IMR-90 (cell line): ENCODE measurements around the gene CHRNB1. TPM values are rescaled to one million over a fixed set of nuclear protein-coding genes. Genes with fewer than 3 reads are reported as not detected.
A peak's percentile ranks its signal among the peaks of the same experiment; 100 is the strongest.

ENCODE experiments used
- ATAC-seq: fragments of 200-7000 bp; cut with Tn5 transposase; 2 replicates; pipeline ENCODE4 v1.9.1; 2020; ENCODE audit warnings: low read depth, mild to moderate bottlenecking, moderate library complexity
- BruUV-seq: library from RNA; stranded (reverse); fragments of 400-500 nt; replicated peaks from 2 replicates; lab custom pipeline; 2021; lab: Mats Ljungman, UMichigan
- CTCF ChIA-PET: fragments of 300-600 bp; formaldehyde crosslinking; extraction: SDS; loops from one replicate; lab custom pipeline; 2021; ENCODE audit warnings: antibody characterized with exemption; lab: Yijun Ruan, JAX
- POLR2A ChIA-PET: fragments of 300-600 bp; sonication (Branson Sonifier 250); formaldehyde crosslinking; loops from one replicate; lab custom pipeline; 2022; ENCODE audit warnings: antibody characterized with exemption; ENCODE audit not compliant: unreplicated experiment; lab: Charles Lee
- DNase-seq: peaks from one replicate; pipeline ENCODE4 v3.0.0; 2013
- H2AFZ ChIP-seq: replicated peaks from 2 replicates; pipeline ENCODE3; 2013; ENCODE audit warnings: low read length, mild to moderate bottlenecking; ENCODE audit not compliant: poor library complexity
- H2AK5ac ChIP-seq: 2 replicates; pipeline ENCODE4 v1.6.1; 2013; ENCODE audit warnings: low read depth, low read length, inconsistent platforms
- H2AK9ac ChIP-seq: replicated peaks from 2 replicates; pipeline ENCODE3; 2013; ENCODE audit warnings: mild to moderate bottlenecking, low read depth, low read length, moderate library complexity; ENCODE audit not compliant: poor library complexity
- H2BK120ac ChIP-seq: 2 replicates; pipeline ENCODE4 v1.6.1; 2013; ENCODE audit warnings: low read depth, low read length, inconsistent platforms
- H2BK15ac ChIP-seq: 3 replicates; pipeline ENCODE4 v1.6.1; 2013; ENCODE audit warnings: low read depth, low read length, inconsistent platforms
- H2BK20ac ChIP-seq: 2 replicates; pipeline ENCODE4 v1.6.1; 2013; ENCODE audit warnings: low read depth, mild to moderate bottlenecking, inconsistent platforms, low read length, moderate library complexity
- H2BK5ac ChIP-seq: 2 replicates; pipeline ENCODE4 v1.6.1; 2013; ENCODE audit warnings: mild to moderate bottlenecking, low read depth, low read length, inconsistent platforms; ENCODE audit not compliant: poor library complexity, severe bottlenecking
- H3K14ac ChIP-seq: replicated peaks from 2 replicates; pipeline ENCODE4 v1.6.1; 2013; ENCODE audit warnings: low read depth, low read length, inconsistent platforms
- H3K18ac ChIP-seq: 2 replicates; pipeline ENCODE4 v1.6.1; 2013; ENCODE audit warnings: low read depth, low read length, control low read depth
- H3K23ac ChIP-seq: 2 replicates; pipeline ENCODE4 v1.6.1; 2013; ENCODE audit warnings: low read depth, low read length, inconsistent platforms
- H3K27ac ChIP-seq: 2 replicates; pipeline ENCODE4 v1.5.1; 2013; ENCODE audit warnings: mild to moderate bottlenecking, control low read depth, low read length; ENCODE audit not compliant: insufficient read depth
- H3K27me3 ChIP-seq: 2 replicates; pipeline ENCODE4 v1.6.1; 2013; ENCODE audit warnings: low read length; ENCODE audit not compliant: control insufficient read depth, insufficient read depth
- H3K36me3 ChIP-seq: 2 replicates; pipeline ENCODE4 v1.6.1; 2013; ENCODE audit warnings: low read length, mixed read lengths; ENCODE audit not compliant: control insufficient read depth, insufficient read depth
- H3K4ac ChIP-seq: 2 replicates; pipeline ENCODE4 v1.6.1; 2013; ENCODE audit warnings: low read depth, low read length, inconsistent platforms
- H3K4me1 ChIP-seq: 2 replicates; pipeline ENCODE4 v1.6.1; 2013; ENCODE audit warnings: low read length, mixed read lengths; ENCODE audit not compliant: control insufficient read depth, insufficient read depth
- H3K4me2 ChIP-seq: 2 replicates; pipeline ENCODE4 v1.6.1; 2013; ENCODE audit warnings: low read depth, mild to moderate bottlenecking, control low read depth, low read length, moderate library complexity
- H3K4me3 ChIP-seq: 2 replicates; pipeline ENCODE4 v1.5.1; 2013; ENCODE audit warnings: low read depth, mild to moderate bottlenecking, control low read depth, low read length, moderate library complexity; ENCODE audit not compliant: insufficient read depth
- H3K56ac ChIP-seq: 2 replicates; pipeline ENCODE4 v1.6.1; 2013; ENCODE audit warnings: low read length, inconsistent platforms; ENCODE audit not compliant: insufficient read depth; ENCODE audit errors: extremely low read depth
- H3K79me1 ChIP-seq, 2 experiments: 2 replicates each; pipeline ENCODE4 v1.6.1; 2013; ENCODE audit warnings: low read length in 2 of 2, inconsistent platforms in 1 of 2, low read depth in 1 of 2
- H3K9ac ChIP-seq: 2 replicates; pipeline ENCODE4 v1.6.1; 2013; ENCODE audit warnings: low read depth, low read length, control low read depth
- H3K9me1 ChIP-seq: 2 replicates; pipeline ENCODE4 v1.6.1; 2013; ENCODE audit warnings: low read length, inconsistent platforms; ENCODE audit not compliant: insufficient read depth
- H3K9me3 ChIP-seq: 2 replicates; pipeline ENCODE4 v1.6.1; 2013; ENCODE audit warnings: low read length; ENCODE audit not compliant: control insufficient read depth, insufficient read depth
- H4K20me1 ChIP-seq: 2 replicates; pipeline ENCODE4 v1.6.1; 2013; ENCODE audit warnings: low read length, inconsistent platforms; ENCODE audit not compliant: insufficient read depth
- H4K5ac ChIP-seq: 2 replicates; pipeline ENCODE4 v1.6.1; 2013; ENCODE audit warnings: mild to moderate bottlenecking, low read depth, low read length, control low read depth
- H4K8ac ChIP-seq, 2 experiments: 2 replicates each; pipeline ENCODE4 v1.6.1; 2013; ENCODE audit warnings: low read depth in 2 of 2, low read length in 2 of 2, control low read depth in 1 of 2, inconsistent platforms in 1 of 2
- H4K91ac ChIP-seq: 2 replicates; pipeline ENCODE4 v1.6.1; 2013; ENCODE audit warnings: low read depth, low read length, inconsistent platforms; ENCODE audit not compliant: insufficient read depth
- BHLHE40 ChIP-seq: fragments of 150-350 bp; IDR thresholded peaks from 2 replicates; pipeline ENCODE4 v1.6.1; 2016; ENCODE audit warnings: mild to moderate bottlenecking, low read depth, low read length
- CEBPB ChIP-seq: IDR thresholded peaks from 2 replicates; pipeline ENCODE4 v1.6.1; 2012; ENCODE audit warnings: low read depth, low read length, improper control_type of control experiment
- CHD1 ChIP-seq: IDR thresholded peaks from 2 replicates; pipeline ENCODE4 v1.6.1; 2012; ENCODE audit warnings: low read depth, low read length, improper control_type of control experiment
- FOS ChIP-seq: fragments of 150-350 bp; IDR thresholded peaks from 2 replicates; pipeline ENCODE4 v1.6.1; 2016; ENCODE audit warnings: low read depth, low read length
- MAFK ChIP-seq: IDR thresholded peaks from 2 replicates; pipeline ENCODE4 v1.6.1; 2012; ENCODE audit warnings: low read depth, low read length, improper control_type of control experiment
- MAZ ChIP-seq: IDR thresholded peaks from 2 replicates; pipeline ENCODE4 v1.6.1; 2012; ENCODE audit warnings: low read depth, mild to moderate bottlenecking, low read length, improper control_type of control experiment, moderate library complexity, borderline replicate concordance
- NFE2L2 ChIP-seq: fragments of 150-350 bp; IDR thresholded peaks from 2 replicates; pipeline ENCODE4 v1.6.1; 2016; ENCODE audit warnings: low read depth, mild to moderate bottlenecking, low read length
- POLR2A ChIP-seq: IDR thresholded peaks from 2 replicates; pipeline ENCODE4 v1.6.1; 2012; ENCODE audit warnings: mild to moderate bottlenecking, low read depth, low read length
- RAD21 ChIP-seq: IDR thresholded peaks from 2 replicates; pipeline ENCODE4 v1.6.1; 2012; ENCODE audit warnings: low read length, improper control_type of control experiment
- RCOR1 ChIP-seq: IDR thresholded peaks from 2 replicates; pipeline ENCODE4 v1.6.1; 2012; ENCODE audit warnings: mild to moderate bottlenecking, low read length, improper control_type of control experiment; ENCODE audit not compliant: insufficient replicate concordance
- RFX5 ChIP-seq: IDR thresholded peaks from 2 replicates; pipeline ENCODE4 v1.8.0; 2012; ENCODE audit warnings: low read depth, mild to moderate bottlenecking, low read length, moderate library complexity
- SMC3 ChIP-seq: fragments of 150-350 bp; IDR thresholded peaks from 2 replicates; pipeline ENCODE4 v1.6.1; 2016; ENCODE audit warnings: low read depth, mild to moderate bottlenecking, antibody characterized with exemption, low read length, moderate library complexity
- WGBS, 2 experiments: methylation state at CpG; one replicate each; pipeline versions ENCODE4 v1.1.5 to v1.1.7; 2013; ENCODE audit warnings: missing lambda C conversion rate in 2 of 2; ENCODE audit not compliant: insufficient read length in 1 of 2; ENCODE audit errors: extremely low coverage in 2 of 2; 5-methylcytosine and 5-hydroxymethylcytosine counted together
- dilution Hi-C: fragments of 300-500 bp; cut with HindIII; formaldehyde crosslinking; loops from one replicate; pipeline ENCODE4 v1.14.3; 2018; ENCODE audit warnings: low sequenced_read_pairs; ENCODE audit not compliant: unreplicated experiment
- in situ Hi-C: fragments of 300-500 bp; cut with MboI; formaldehyde crosslinking; loops from 3 replicates; pipeline ENCODE4 v1.14.3; 2019; ENCODE audit warnings: low sequenced_read_pairs, inconsistent platforms, mixed read lengths
- intact Hi-C: fragments of 100-400 bp; cut with micrococcal nuclease; formaldehyde crosslinking; loops from 2 replicates; pipeline ENCODE4 v1.10.0; 2022
- polyA plus RNA-seq, 3 experiments: library from polyadenylated mRNA; depleted of rRNA; stranded (reverse); fragments of >200 nt; gene quantifications; 2 replicates each; pipeline ENCODE4 v1.2.3, GENCODE V29; 2012; ENCODE audit warnings: low replicate concordance in 1 of 3
- total RNA-seq: library from RNA; depleted of rRNA; stranded (reverse); fragments of >200 nt; gene quantifications from 2 replicates; pipeline ENCODE4 v1.2.3, GENCODE V29; 2012
- TF ChIP-seq, protein P1 (sequence below): conservative IDR thresholded peaks from 2 replicates; pipeline ENCODE4 v1.5.1; 2012; ENCODE audit warnings: mild to moderate bottlenecking, low read depth, low read length, improper control_type of control experiment
- TF ChIP-seq, protein P2 (sequence below): fragments of 150-350 bp; IDR thresholded peaks from 2 replicates; pipeline ENCODE4 v1.6.1; 2017; ENCODE audit warnings: mild to moderate bottlenecking, antibody characterized with exemption, low read length, low read depth

The CHRNB1 gene
- total and polyA plus RNA-seq, 2 of the 4 experiments (the other 2 are of a cell fraction) = 4.3 to 6.0 TPM

DNA sequence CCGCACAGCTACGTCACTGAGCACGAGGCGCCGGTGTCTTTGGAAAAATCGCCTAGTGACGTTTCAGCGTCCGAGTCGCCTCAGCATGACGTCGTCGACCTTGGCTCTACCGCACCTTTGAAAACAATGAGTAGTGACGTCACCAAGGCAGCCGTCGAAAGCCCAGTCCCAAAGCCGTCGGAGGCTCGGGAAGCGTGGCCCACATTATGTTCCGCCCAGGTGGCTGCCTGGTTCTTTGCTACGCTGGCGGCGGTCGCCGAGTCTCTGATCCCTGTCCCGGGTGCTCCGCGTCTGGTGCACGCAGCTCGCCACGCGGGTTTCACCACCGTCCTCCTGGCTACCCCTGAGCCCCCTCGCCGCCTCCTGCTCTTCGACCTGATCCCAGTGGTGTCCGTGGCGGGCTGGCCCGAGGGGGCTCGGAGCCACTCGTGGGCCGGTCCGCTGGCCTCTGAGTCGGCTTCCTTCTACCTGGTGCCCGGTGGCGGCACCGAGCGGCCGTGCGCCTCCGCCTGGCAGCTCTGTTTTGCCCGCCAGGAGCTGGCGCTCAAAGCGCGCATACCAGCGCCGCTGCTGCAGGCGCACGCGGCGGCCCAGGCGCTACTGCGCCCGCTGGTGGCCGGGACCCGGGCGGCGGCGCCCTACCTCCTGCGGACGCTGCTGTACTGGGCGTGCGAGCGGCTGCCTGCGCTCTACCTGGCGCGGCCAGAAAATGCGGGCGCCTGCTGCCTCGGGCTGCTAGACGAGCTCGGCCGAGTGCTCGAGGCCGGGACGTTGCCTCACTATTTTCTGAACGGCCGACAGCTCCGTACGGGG is 8.1 kb upstream of the CHRNB1 start:
- intact Hi-C loops (loop anchor here (1.0 to 5.0 kb wide), 4 partner anchors 32 to 125 kb away; partner anchors contain the start of genes KCTD11, SENP3 and TMEM256), in situ Hi-C loops (no loop called here), dilution Hi-C loops (no loop called here)
- H3K23ac ChIP-seq = no peak overlapping the region; the same call in 1 of the 2 replicates
- peak overlapping the region; percentile 35 for H3K4me3 ChIP-seq
- H4K8ac ChIP-seq = peak overlapping the region; percentile 11 to 66; a peak in 2 of 4 replicates
- H4K5ac ChIP-seq = no peak overlapping the region; the same call in 1 of the 2 replicates
- H3K9me1 ChIP-seq = no peaks in the 10 kb centered on the region
- peak; percentile 87 for ATAC-seq
- peaks cover 34% of the 10 kb centered on the region for H3K27me3 ChIP-seq
- H3K9me3 ChIP-seq = no peaks in the 10 kb centered on the region
- no TSS peak for BruUV-seq
- DNase-seq = peak; percentile 75
- WGBS, 2 experiments = 4% methylated on average over 72 of the region's 92 CpGs; no CpG with 5 or more reads in 1 of the 2 experiments
- H3K79me1 ChIP-seq = peaks cover 0 to 2% of the 10 kb centered on the region in 2 experiments; a peak in 1 of 4 replicates
- ChIA-PET CTCF (interaction anchor here (0.6 to 1.9 kb wide), 12 partner anchors 9 to 179 kb away, joined by 3 to 12 read pairs (median 4); partner anchors contain the start of genes SENP3, SPEM2 and TMEM256), POLR2A (interaction anchor here (0.5 kb wide), 1 partner anchor 30 kb away, joined by 8 read pairs; no protein-coding TSS in a partner anchor)
- H3K27ac ChIP-seq = no peak overlapping the region
- H3K4me2 ChIP-seq = peak overlapping the region; percentile 84
- H2BK20ac ChIP-seq = no peak overlapping the region
- H3K14ac ChIP-seq = no peak overlapping the region
- H3K18ac ChIP-seq = no peak overlapping the region
- peaks cover 8% of the 10 kb centered on the region for H3K4me1 ChIP-seq
- no peak overlapping the region for H3K9ac ChIP-seq
- peak overlapping the region; percentile 74 for H2AK5ac ChIP-seq
- H2AK9ac ChIP-seq = peak overlapping the region; percentile 18
- H2BK120ac ChIP-seq = no peak overlapping the region
- no peak overlapping the region for H3K56ac ChIP-seq
- H2BK15ac ChIP-seq = no peak overlapping the region
- H2BK5ac ChIP-seq = no peak overlapping the region
- no peaks in the 10 kb centered on the region for H3K36me3 ChIP-seq
- H4K91ac ChIP-seq = no peak overlapping the region
- H2AFZ ChIP-seq = peak overlapping the region; percentile 81
- peaks cover 3% of the 10 kb centered on the region; the same call in 1 of the 2 replicates for H4K20me1 ChIP-seq
- no peak overlapping the region for H3K4ac ChIP-seq
- peak; percentile 61 for TF ChIP-seq BHLHE40
- no peak for TF ChIP-seq CEBPB
- TF ChIP-seq, protein P1, sequence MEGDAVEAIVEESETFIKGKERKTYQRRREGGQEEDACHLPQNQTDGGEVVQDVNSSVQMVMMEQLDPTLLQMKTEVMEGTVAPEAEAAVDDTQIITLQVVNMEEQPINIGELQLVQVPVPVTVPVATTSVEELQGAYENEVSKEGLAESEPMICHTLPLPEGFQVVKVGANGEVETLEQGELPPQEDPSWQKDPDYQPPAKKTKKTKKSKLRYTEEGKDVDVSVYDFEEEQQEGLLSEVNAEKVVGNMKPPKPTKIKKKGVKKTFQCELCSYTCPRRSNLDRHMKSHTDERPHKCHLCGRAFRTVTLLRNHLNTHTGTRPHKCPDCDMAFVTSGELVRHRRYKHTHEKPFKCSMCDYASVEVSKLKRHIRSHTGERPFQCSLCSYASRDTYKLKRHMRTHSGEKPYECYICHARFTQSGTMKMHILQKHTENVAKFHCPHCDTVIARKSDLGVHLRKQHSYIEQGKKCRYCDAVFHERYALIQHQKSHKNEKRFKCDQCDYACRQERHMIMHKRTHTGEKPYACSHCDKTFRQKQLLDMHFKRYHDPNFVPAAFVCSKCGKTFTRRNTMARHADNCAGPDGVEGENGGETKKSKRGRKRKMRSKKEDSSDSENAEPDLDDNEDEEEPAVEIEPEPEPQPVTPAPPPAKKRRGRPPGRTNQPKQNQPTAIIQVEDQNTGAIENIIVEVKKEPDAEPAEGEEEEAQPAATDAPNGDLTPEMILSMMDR = peak; percentile 94
- TF ChIP-seq MAZ = peak; percentile 49; the same call in 1 of the 2 replicates
- TF ChIP-seq RFX5 = no peak
- TF ChIP-seq RCOR1 = no peak
- TF ChIP-seq CHD1 = no peak
- TF ChIP-seq MAFK = no peak
- TF ChIP-seq RAD21 = peak; percentile 82
- TF ChIP-seq POLR2A = no peak
- TF ChIP-seq NFE2L2 = no peak
- TF ChIP-seq, protein P2, sequence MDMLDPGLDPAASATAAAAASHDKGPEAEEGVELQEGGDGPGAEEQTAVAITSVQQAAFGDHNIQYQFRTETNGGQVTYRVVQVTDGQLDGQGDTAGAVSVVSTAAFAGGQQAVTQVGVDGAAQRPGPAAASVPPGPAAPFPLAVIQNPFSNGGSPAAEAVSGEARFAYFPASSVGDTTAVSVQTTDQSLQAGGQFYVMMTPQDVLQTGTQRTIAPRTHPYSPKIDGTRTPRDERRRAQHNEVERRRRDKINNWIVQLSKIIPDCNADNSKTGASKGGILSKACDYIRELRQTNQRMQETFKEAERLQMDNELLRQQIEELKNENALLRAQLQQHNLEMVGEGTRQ = peak; percentile 10; the same call in 1 of the 2 replicates
- no peak for TF ChIP-seq FOS
- TF ChIP-seq SMC3 = peak; percentile 73
